Measurements from ENCODE around the gene OR5B21. TPM values are rescaled to one million over a fixed set of nuclear protein-coding genes. Genes with fewer than 3 reads are reported as not detected.
A peak's percentile ranks its signal among the peaks of the same experiment; 100 is the strongest.

The OR5B21 gene
- total RNA-seq, 1 donor from 2014 or later, result 0.60 TPM

GRCh38 chr11:58506935-58507334 is 970 bp downstream of the OR5B21 start:
- H3K36me3 Mint-ChIP-seq (ENCODE audit: low read depth), result no peaks in the 10 kb centered on the region
- H3K27me3 Mint-ChIP-seq, result no peaks in the 10 kb centered on the region
- no peak for TF ChIP-seq CTCF (IDR thresholded peaks at IDR 0.05)
- no peak overlapping the region for H3K27ac Mint-ChIP-seq
- DNase-seq, result no peak
- peaks cover 36% of the 10 kb centered on the region for H3K4me1 Mint-ChIP-seq
- CTCF ChIA-PET, result no interaction called here
- H3K9me3 Mint-ChIP-seq, result no peaks in the 10 kb centered on the region
- intact Hi-C loops (cut with micrococcal nuclease), result no loop called here
- POLR2A ChIA-PET, result interaction anchor here (0.5 to 0.9 kb wide), 2 partner anchors 73 to 676 kb away, joined by 3 to 4 read pairs; no protein-coding TSS in a partner anchor
- ATAC-seq (ENCODE audit: low read depth), result no peak
- peak overlapping the region; percentile 17 for H3K4me3 Mint-ChIP-seq

- TF ChIP-seq CTCF (IDR thresholded peaks at IDR 0.05), result no peak
- H3K4me3 Mint-ChIP-seq, result no peak overlapping the region
- intact Hi-C loops (cut with micrococcal nuclease), result no loop called here
- no peaks in the 10 kb centered on the region for H3K27me3 Mint-ChIP-seq
- H3K27ac Mint-ChIP-seq, result no peak overlapping the region
- no peak for ATAC-seq (ENCODE audit: low read depth)
- H3K9me3 Mint-ChIP-seq, result no peaks in the 10 kb centered on the region
- no peak for DNase-seq
- H3K36me3 Mint-ChIP-seq (ENCODE audit: low read depth), result no peaks in the 10 kb centered on the region
- POLR2A ChIA-PET, result interaction anchor here (0.9 kb wide), 1 partner anchor 74 kb away, joined by 4 read pairs; no protein-coding TSS in a partner anchor
- CTCF ChIA-PET, result interaction anchor here (1.1 kb wide), 1 partner anchor 10 kb away, joined by 4 read pairs; no protein-coding TSS in a partner anchor
- peaks cover 36% of the 10 kb centered on the region for H3K4me1 Mint-ChIP-seq
Observed at GRCh38 chr11:58505849-58506248, 2.1 kb downstream of the OR5B21 start.

GRCh38 chr11:58504232-58504631 is 3.7 kb downstream of the OR5B21 start:
- CTCF ChIA-PET, result interaction anchor here (0.8 kb wide), 1 partner anchor 20 kb away, joined by 4 read pairs; no protein-coding TSS in a partner anchor
- DNase-seq (no peak), ATAC-seq (ENCODE audit: low read depth) (no peak)
- Mint-ChIP-seq H3K36me3 (ENCODE audit: low read depth) (no peaks in the 10 kb centered on the region), H3K27ac (no peak overlapping the region), H3K4me1 (peaks cover 36% of the 10 kb centered on the region), H3K4me3 (no peak overlapping the region), H3K9me3 (no peaks in the 10 kb centered on the region), H3K27me3 (no peaks in the 10 kb centered on the region)
- intact Hi-C loops (cut with micrococcal nuclease), result no loop called here
- TF ChIP-seq CTCF (IDR thresholded peaks at IDR 0.05), result no peak
- POLR2A ChIA-PET, result no interaction called here

GRCh38 chr11:58503361-58503856 is 4.5 kb downstream of the OR5B21 start:
- Mint-ChIP-seq H3K36me3 (ENCODE audit: low read depth) (no peaks in the 10 kb centered on the region), H3K9me3 (no peaks in the 10 kb centered on the region), H3K4me1 (peaks cover 36% of the 10 kb centered on the region), H3K4me3 (no peak overlapping the region), H3K27me3 (no peaks in the 10 kb centered on the region), H3K27ac (no peak overlapping the region)
- POLR2A ChIA-PET, result no interaction called here
- ATAC-seq (ENCODE audit: low read depth) (no peak), DNase-seq (no peak)
- CTCF ChIA-PET, result no interaction called here
- no peak for TF ChIP-seq CTCF (IDR thresholded peaks at IDR 0.05)
- intact Hi-C loops (cut with micrococcal nuclease), result no loop called here

- Mint-ChIP-seq H3K27ac (no peak overlapping the region), H3K4me3 (no peak overlapping the region), H3K9me3 (no peaks in the 10 kb centered on the region), H3K27me3 (no peaks in the 10 kb centered on the region), H3K4me1 (peaks cover 25% of the 10 kb centered on the region), H3K36me3 (ENCODE audit: low read depth) (no peaks in the 10 kb centered on the region)
- DNase-seq (no peak), ATAC-seq (ENCODE audit: low read depth) (no peak)
- ChIA-PET CTCF (no interaction called here), POLR2A (no interaction called here)
- intact Hi-C loops (cut with micrococcal nuclease), result no loop called here
- no peak for TF ChIP-seq CTCF (IDR thresholded peaks at IDR 0.05)
Observed at GRCh38 chr11:58502004-58502403, 5.9 kb downstream of the OR5B21 start.

Data from activated B cell treated with CpG ODN at 0.5 μM for 24 hours (primary cell).